A549 (cell line): Measurements from ENCODE around the gene ARFGEF2. TPM values are rescaled to one million over a fixed set of nuclear protein-coding genes. Genes with fewer than 3 reads are reported as not detected.

ENCODE experiments used
- ATAC-seq, 2 experiments: fragments of 200-7000 bp in 1 of 2; fragments of >200 bp in 1 of 2; cut with Nextera tagmentation in 1 of 2; cut with Tn5 transposase in 1 of 2; 3 replicates each; pipeline versions ENCODE4 v1.8.0 to v1.9.1; 2018 to 2020; ENCODE audit warnings: mild to moderate bottlenecking in 1 of 2, moderate library complexity in 1 of 2
- CTCF ChIA-PET: fragments of 300-600 bp; sonication (Branson Sonifier 250); formaldehyde crosslinking; extraction: SDS; loops from one replicate; lab custom pipeline; 2021; ENCODE audit warnings: antibody characterized with exemption, inconsistent platforms; lab: Yijun Ruan, JAX
- POLR2A ChIA-PET: fragments of 350-600 bp; formaldehyde crosslinking; extraction: SDS; loops from one replicate; lab custom pipeline; 2021; ENCODE audit warnings: antibody characterized with exemption, inconsistent platforms; lab: Yijun Ruan, JAX
- DNase-seq, 2 experiments: peaks; one replicate each; pipeline versions ENCODE4 v3.0.0 to v3.0.0-alpha.2; 2011 to 2016; ENCODE audit warnings: low read depth in 1 of 2, low spot score in 1 of 2
- FAIRE-seq: peaks from 2 replicates; lab custom pipeline; 2011; peaks lifted over from hg19 to GRCh38; lab: Jason Lieb, UNC
- H3K27ac ChIP-seq, 2 experiments: fragments of >200 bp; sonication (Bioruptor Twin); formaldehyde crosslinking; 3 replicates each; pipeline ENCODE4 v1.5.1; 2016 to 2017
- H3K4me1 ChIP-seq: fragments of >200 bp; sonication (Bioruptor Twin); formaldehyde crosslinking; 3 replicates; pipeline ENCODE4 v1.6.1; 2016
- H3K4me2 ChIP-seq: fragments of >200 bp; sonication (Bioruptor Twin); formaldehyde crosslinking; 3 replicates; pipeline ENCODE4 v1.6.1; 2016
- H3K4me3 ChIP-seq: fragments of >200 bp; sonication (Bioruptor Twin); formaldehyde crosslinking; 3 replicates; pipeline ENCODE4 v1.5.1; 2016
- H3K9me3 ChIP-seq: fragments of >200 bp; sonication (Bioruptor Twin); formaldehyde crosslinking; 3 replicates; pipeline ENCODE4 v1.6.1; 2016
- CBX8 ChIP-seq: fragments of 200-600 bp; sonication (generic); IDR thresholded peaks from 2 replicates; pipeline ENCODE4 v1.6.1; 2016
- CEBPB ChIP-seq, 2 experiments: fragments of >200 bp in 1 of 2; sonication (Bioruptor Twin) in 1 of 2; formaldehyde crosslinking in 1 of 2; IDR thresholded peaks; 2 replicates each; pipeline ENCODE4 v1.6.1; 2012 to 2016
- CHD4 ChIP-seq: fragments of 200-600 bp; sonication (generic); IDR thresholded peaks from 2 replicates; pipeline ENCODE4 v1.6.1; 2016; ENCODE audit warnings: antibody characterized with exemption, mild to moderate bottlenecking, borderline replicate concordance
- ELK1 ChIP-seq: fragments of 150-350 bp; IDR thresholded peaks from 2 replicates; pipeline ENCODE4 v1.6.1; 2014; ENCODE audit warnings: low read depth, mild to moderate bottlenecking, low read length
- EP300 ChIP-seq, 2 experiments: fragments of >200 bp; sonication (Bioruptor Twin); formaldehyde crosslinking; IDR thresholded peaks; 2 replicates in 1 of 2; 3 replicates in 1 of 2; pipeline ENCODE4 v1.6.1; 2016 to 2017
- FOSB ChIP-seq: fragments of 250-450 bp; sonication (Bioruptor Pico); IDR thresholded peaks from 2 replicates; pipeline ENCODE4 v1.5.0; 2020; ENCODE audit warnings: mild to moderate bottlenecking, moderate library complexity
- HEYL ChIP-seq: fragments of 250-450 bp; sonication (Bioruptor Pico); IDR thresholded peaks from 2 replicates; pipeline ENCODE4 v1.8.0; 2021; ENCODE audit warnings: mild to moderate bottlenecking, moderate library complexity
- HMGXB4 ChIP-seq: fragments of 250-450 bp; sonication (Bioruptor Pico); IDR thresholded peaks from 2 replicates; pipeline ENCODE4 v1.5.0; 2021; ENCODE audit warnings: mild to moderate bottlenecking, moderate library complexity, borderline replicate concordance
- HOXB13 ChIP-seq: fragments of 250-450 bp; sonication (Bioruptor Pico); IDR thresholded peaks from 2 replicates; pipeline ENCODE4 v1.5.0; 2020; ENCODE audit warnings: low read depth, mild to moderate bottlenecking, moderate library complexity
- KDM1A ChIP-seq: fragments of 200-600 bp; sonication (generic); IDR thresholded peaks from 2 replicates; pipeline ENCODE4 v1.6.1; 2016; ENCODE audit warnings: low read depth, mild to moderate bottlenecking
- NPAS2 ChIP-seq: fragments of 250-450 bp; sonication (Bioruptor Pico); IDR thresholded peaks from 2 replicates; pipeline ENCODE4 v1.8.0; 2022; ENCODE audit warnings: mild to moderate bottlenecking, moderate library complexity, borderline replicate concordance
- POLR2A ChIP-seq: IDR thresholded peaks from 2 replicates; pipeline ENCODE4 v1.6.1; 2012; ENCODE audit warnings: mild to moderate bottlenecking, low read length
- POLR2AphosphoS2 ChIP-seq: conservative IDR thresholded peaks from 2 replicates; pipeline ENCODE4 v1.6.1; 2012; ENCODE audit warnings: low read length, improper control_type of control experiment, inconsistent platforms
- RAD21 ChIP-seq, 2 experiments: fragments of >200 bp in 1 of 2; sonication (Bioruptor Twin) in 1 of 2; formaldehyde crosslinking in 1 of 2; IDR thresholded peaks in 1 of 2; conservative IDR thresholded peaks in 1 of 2; 2 replicates in 1 of 2; 3 replicates in 1 of 2; pipeline ENCODE4 v1.6.1; 2012 to 2018; ENCODE audit warnings: inconsistent platforms in 1 of 2
- RCOR1 ChIP-seq: fragments of 150-350 bp; IDR thresholded peaks from 2 replicates; pipeline ENCODE4 v1.6.1; 2014; ENCODE audit warnings: antibody characterized with exemption, low read length, low read depth
- RFX5 ChIP-seq: fragments of 450-650 bp; IDR thresholded peaks from 2 replicates; pipeline ENCODE4 v1.7.1; 2014; ENCODE audit warnings: antibody characterized with exemption, mild to moderate bottlenecking, moderate library complexity
- TP53 ChIP-seq: fragments of 250-450 bp; sonication (Bioruptor Pico); IDR thresholded peaks from 2 replicates; pipeline ENCODE4 v1.5.0; 2021; ENCODE audit warnings: mild to moderate bottlenecking, moderate library complexity
- USF2 ChIP-seq: fragments of 450-650 bp; IDR thresholded peaks from 2 replicates; pipeline ENCODE4 v1.6.1; 2014; ENCODE audit warnings: antibody characterized with exemption
- ZNF302 ChIP-seq: fragments of 250-450 bp; sonication (Bioruptor Pico); IDR thresholded peaks from 2 replicates; pipeline ENCODE4 v1.9.0; 2021; ENCODE audit warnings: inconsistent platforms, mild to moderate bottlenecking, moderate library complexity
- ZSCAN20 ChIP-seq: fragments of 250-450 bp; sonication (Bioruptor Pico); IDR thresholded peaks from 2 replicates; pipeline ENCODE4 v1.8.0; 2022; ENCODE audit warnings: mild to moderate bottlenecking, moderate library complexity
- WGBS: methylation state at CpG from one replicate; pipeline ENCODE4 v1.1.6; 2017; ENCODE audit errors: missing lambda C conversion rate; 5-methylcytosine and 5-hydroxymethylcytosine counted together
- polyA plus RNA-seq, 4 experiments: library from polyadenylated mRNA; depleted of rRNA in 3 of 4; stranded (reverse); fragments of >200 nt; fragmentation: RNase III in 1 of 4; extraction: RNeasy Plus Mini Kit Qiagen cat#74134 plus additional on column Dnase treatment in 1 of 4; gene quantifications; 2 replicates in 3 of 4; 3 replicates in 1 of 4; pipeline ENCODE4 v1.2.3, GENCODE V29; 2011 to 2017
- TF ChIP-seq, protein P1 (sequence below): IDR thresholded peaks from 2 replicates; pipeline ENCODE4 v1.6.1; 2012
- TF ChIP-seq, protein P2 (sequence below): fragments of 250-450 bp; sonication (Bioruptor Pico); IDR thresholded peaks from 2 replicates; pipeline ENCODE4 v1.5.0; 2020; ENCODE audit warnings: low read depth, mild to moderate bottlenecking, moderate library complexity
- TF ChIP-seq, protein P3 (sequence below): IDR thresholded peaks from 2 replicates; pipeline ENCODE4 v1.6.1; 2012

Gene ARFGEF2
- polyA plus RNA-seq, 2 of the 4 experiments (the other 2 are of a cell fraction) = 12.3 to 24.3 TPM

GRCh38 chr20:48926821-48927220 lies 5.3 kb downstream of the ARFGEF2 start:
- DNase-seq = no peak
- FAIRE-seq = no peak
- ChIA-PET CTCF (interaction anchor here (2.1 kb wide), 1 partner anchor 269 kb away, joined by 8 read pairs; no protein-coding TSS in a partner anchor), POLR2A (no interaction called here)
- 91% methylated on average over 3 of the region's 3 CpGs for WGBS
- H3K4me3 ChIP-seq = no peak overlapping the region
- H3K4me1 ChIP-seq = peaks cover 15% of the 10 kb centered on the region
- no peak for ATAC-seq
- no peak overlapping the region for H3K4me2 ChIP-seq
- TF ChIP-seq TP53 (CRISPR knock-in tag) (no peak), RFX5 (no peak), CEBPB (IDR thresholded peaks at IDR 0.05) (no peak), FOSB (CRISPR knock-in tag) (no peak), ELK1 (no peak), POLR2AphosphoS2 (no peak), EP300 (IDR thresholded peaks at IDR 0.05) (no peak), RAD21 (conservative IDR thresholded peaks at IDR 0.05 in 1 of 2, IDR thresholded peaks at IDR 0.05 in 1 of 2) (no peak), HMGXB4 (no peak), CHD4 (no peak), ZSCAN20 (CRISPR knock-in tag) (no peak), KDM1A (no peak), HOXB13 (CRISPR knock-in tag) (no peak)
- no peak overlapping the region for H3K27ac ChIP-seq
- H3K9me3 ChIP-seq = no peaks in the 10 kb centered on the region

GRCh38 chr20:48928832-48929725 lies 7.6 kb downstream of the ARFGEF2 start:
- CTCF ChIA-PET = interaction anchor here (0.6 to 1.0 kb wide), 2 partner anchors 9 to 212 kb away, joined by 3 read pairs; no protein-coding TSS in a partner anchor
- WGBS = 86% methylated on average over 3 of the region's 3 CpGs
- no peak overlapping the region for H3K4me3 ChIP-seq
- no peak for TF ChIP-seq ELK1
- TF ChIP-seq USF2 = no peak
- TF ChIP-seq, protein P1, sequence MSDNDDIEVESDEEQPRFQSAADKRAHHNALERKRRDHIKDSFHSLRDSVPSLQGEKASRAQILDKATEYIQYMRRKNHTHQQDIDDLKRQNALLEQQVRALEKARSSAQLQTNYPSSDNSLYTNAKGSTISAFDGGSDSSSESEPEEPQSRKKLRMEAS = no peak
- POLR2A ChIA-PET = no interaction called here
- no peak overlapping the region for H3K27ac ChIP-seq
- no peak overlapping the region for H3K4me2 ChIP-seq
- no peak for DNase-seq
- H3K9me3 ChIP-seq = no peaks in the 10 kb centered on the region
- no peak for ATAC-seq
- FAIRE-seq = no peak
- H3K4me1 ChIP-seq = no peaks in the 10 kb centered on the region

DNA sequence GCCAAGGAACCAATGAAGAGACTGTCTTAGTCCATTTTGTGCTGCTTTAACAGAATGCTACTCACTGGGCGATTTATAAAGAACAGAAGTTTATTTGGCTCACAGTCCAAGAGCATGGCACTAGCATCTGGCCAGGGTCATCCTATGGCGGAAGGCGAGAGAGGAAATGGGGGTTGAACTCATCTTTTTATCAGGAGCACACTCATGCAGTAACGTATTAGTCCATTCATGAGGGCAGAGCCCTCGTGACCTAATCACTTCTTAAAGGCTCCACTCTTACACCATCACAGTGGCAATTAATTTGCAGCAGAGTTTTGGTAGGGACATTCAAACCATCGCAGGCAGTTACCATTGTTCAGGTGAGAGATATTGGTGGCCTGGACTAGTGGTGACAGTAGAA lies 8.5 kb downstream of the ARFGEF2 start:
- FAIRE-seq (no peak), DNase-seq (no peak), ATAC-seq (no peak)
- 97% methylated on average over 6 of the region's 6 CpGs for WGBS
- Histone ChIP-seq H3K4me1 (no peaks in the 10 kb centered on the region), H3K27ac (no peak overlapping the region), H3K4me3 (no peak overlapping the region), H3K4me2 (no peak overlapping the region), H3K9me3 (no peaks in the 10 kb centered on the region)
- ChIA-PET POLR2A (no interaction called here), CTCF (interaction anchor here (3.6 kb wide), 1 partner anchor 272 kb away, joined by 8 read pairs; no protein-coding TSS in a partner anchor)
- TF ChIP-seq, protein P2, sequence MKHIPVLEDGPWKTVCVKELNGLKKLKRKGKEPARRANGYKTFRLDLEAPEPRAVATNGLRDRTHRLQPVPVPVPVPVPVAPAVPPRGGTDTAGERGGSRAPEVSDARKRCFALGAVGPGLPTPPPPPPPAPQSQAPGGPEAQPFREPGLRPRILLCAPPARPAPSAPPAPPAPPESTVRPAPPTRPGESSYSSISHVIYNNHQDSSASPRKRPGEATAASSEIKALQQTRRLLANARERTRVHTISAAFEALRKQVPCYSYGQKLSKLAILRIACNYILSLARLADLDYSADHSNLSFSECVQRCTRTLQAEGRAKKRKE = no peak
- TF ChIP-seq NPAS2 (CRISPR knock-in tag) (no peak), POLR2A (no peak), USF2 (no peak), RAD21 (conservative IDR thresholded peaks at IDR 0.05 in 1 of 2, IDR thresholded peaks at IDR 0.05 in 1 of 2) (no peak), CBX8 (no peak), TP53 (CRISPR knock-in tag) (no peak), HEYL (CRISPR knock-in tag) (no peak), RCOR1 (no peak), ZNF302 (no peak)
- TF ChIP-seq, protein P3, sequence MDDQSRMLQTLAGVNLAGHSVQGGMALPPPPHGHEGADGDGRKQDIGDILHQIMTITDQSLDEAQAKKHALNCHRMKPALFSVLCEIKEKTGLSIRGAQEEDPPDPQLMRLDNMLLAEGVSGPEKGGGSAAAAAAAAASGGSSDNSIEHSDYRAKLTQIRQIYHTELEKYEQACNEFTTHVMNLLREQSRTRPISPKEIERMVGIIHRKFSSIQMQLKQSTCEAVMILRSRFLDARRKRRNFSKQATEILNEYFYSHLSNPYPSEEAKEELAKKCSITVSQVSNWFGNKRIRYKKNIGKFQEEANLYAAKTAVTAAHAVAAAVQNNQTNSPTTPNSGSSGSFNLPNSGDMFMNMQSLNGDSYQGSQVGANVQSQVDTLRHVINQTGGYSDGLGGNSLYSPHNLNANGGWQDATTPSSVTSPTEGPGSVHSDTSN = no peak
